G401 (cell line): ENCODE measurements around the gene COQ10B. TPM values are rescaled to one million over a fixed set of nuclear protein-coding genes. Genes with fewer than 3 reads are reported as not detected.
"Not testable (repeated sequence)": the region's sequence is repeated elsewhere in the genome, so short reads cannot be mapped to it uniquely, and the experiment has no call there.

Experiments used
- DNase-seq: peaks from one replicate; pipeline ENCODE4 v3.0.0-alpha.2; 2015; ENCODE audit warnings: low spot score
- in situ Hi-C: cut with HindIII; loops from 2 replicates; pipeline ENCODE4 v1.10.0; 2016; ENCODE audit warnings: low sequenced_read_pairs, mixed read lengths
- total RNA-seq: library from RNA; depleted of rRNA; stranded (reverse); fragments of >200 nt; shearing (Covaris generic); gene quantifications from 2 replicates; pipeline ENCODE4 v1.2.3, GENCODE V29; 2014

Gene COQ10B
- total RNA-seq, 1 experiment from 2014 or later, result 61.2 TPM

DNA sequence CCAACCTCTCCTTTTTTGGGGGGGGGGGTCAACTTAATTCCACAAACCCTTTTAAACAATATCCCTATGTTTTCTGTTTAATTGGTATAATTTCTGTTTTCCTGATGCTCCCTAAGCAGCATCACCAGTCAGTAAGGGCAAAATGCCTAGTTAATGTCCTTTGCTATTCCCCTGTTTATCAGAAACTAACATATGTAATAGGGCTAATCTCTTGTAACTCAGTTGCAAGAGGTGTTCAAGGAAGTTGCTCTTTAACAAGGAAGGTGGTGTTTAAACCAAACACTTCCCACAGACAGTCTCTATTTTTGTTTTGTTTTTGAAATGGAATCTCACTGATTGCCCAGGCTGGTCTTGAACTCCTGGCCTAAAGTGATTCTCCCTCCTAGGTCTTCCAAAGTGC lies 6.5 kb upstream of the COQ10B start:
- in situ Hi-C loops, result no loop called here
- no peak for DNase-seq

DNA sequence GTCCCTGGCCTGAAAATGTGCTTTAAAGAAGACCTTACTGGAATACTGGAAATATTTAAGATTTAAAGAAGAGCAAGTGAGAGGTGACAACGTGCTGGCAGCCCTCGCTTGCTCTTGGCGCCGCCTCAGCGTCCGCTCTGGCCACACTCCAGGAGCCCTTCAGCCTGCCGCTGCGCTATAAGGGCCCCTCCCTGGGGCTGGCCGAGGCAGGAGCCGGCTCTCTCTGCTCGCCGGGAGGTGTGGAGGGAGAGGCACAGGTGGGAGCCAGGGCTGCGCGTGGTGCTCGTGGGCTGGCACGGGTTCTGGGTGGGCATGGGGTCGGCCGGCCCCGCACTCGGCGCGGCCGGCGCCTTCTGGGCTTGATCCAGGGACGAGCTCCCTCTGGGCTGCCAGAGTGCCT lies 2.9 kb upstream of the COQ10B start:
- in situ Hi-C loops, result no loop called here
- no peak for DNase-seq

DNA sequence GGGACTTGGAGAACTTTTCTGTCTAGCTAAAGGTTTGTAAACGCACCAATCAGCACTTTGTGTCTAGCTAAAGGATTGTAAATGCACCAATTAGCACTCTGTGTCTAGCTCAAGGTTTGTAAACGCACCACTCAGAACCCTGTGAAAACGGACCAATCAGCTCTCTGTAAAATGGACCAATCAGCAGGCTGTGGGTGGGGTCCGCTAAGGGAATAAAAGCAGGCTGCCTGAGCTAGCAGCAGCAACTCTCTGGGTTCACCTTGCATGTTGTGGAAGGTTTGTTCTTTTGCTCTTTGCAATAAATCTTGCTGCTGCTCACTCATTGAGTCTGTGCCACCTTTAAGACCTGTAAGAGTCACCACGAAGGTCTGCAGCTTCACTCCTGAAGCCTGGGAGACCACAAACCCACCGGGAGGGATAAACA lies 2.4 kb upstream of the COQ10B start:
- in situ Hi-C loops, DNase-seq: not testable (repeated sequence)

DNA sequence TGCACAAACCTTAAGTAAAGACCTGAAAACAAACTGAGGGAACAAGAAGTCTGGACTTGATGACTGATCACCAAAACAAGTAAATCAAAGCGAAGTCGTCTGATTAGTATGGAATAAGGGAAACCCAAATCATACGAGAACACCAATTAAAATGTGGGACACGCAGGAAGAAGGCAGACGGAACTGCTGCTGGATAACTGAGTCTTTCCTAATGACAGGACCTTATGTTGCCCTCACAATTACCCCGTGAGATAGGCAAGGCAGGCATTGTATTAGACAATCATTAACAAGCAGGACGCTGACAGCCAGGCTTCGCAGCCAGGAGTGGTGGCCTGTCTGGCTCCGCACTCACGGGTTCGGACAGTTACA lies 614 bp upstream of the COQ10B start:
- no peak for DNase-seq
- in situ Hi-C loops, result no loop called here

DNA sequence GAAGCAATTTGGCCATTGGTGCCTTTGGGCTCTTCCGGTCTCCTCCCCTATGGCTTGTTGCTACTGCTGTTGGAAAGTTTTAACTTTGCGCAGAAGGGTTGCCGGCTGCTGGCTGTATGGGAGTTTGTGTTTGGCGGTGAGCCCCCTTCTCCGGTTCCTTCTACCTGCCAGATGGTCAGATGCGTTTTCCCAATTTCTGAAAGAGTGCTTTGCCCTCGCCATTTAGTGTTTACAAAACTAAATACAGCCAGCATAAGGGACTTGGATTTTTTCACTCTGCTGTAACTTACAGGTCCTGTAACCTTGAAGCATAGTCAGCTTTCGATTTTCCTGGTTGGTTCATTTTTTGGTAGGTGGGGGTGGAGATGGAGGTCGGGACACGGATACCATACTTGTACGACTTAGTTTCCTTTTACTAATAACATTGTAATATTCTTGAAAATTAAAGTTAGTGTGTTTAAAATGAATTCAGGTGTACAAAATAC lies 604 bp downstream of the COQ10B start:
- DNase-seq, result no peak
- in situ Hi-C loops, result no loop called here

DNA sequence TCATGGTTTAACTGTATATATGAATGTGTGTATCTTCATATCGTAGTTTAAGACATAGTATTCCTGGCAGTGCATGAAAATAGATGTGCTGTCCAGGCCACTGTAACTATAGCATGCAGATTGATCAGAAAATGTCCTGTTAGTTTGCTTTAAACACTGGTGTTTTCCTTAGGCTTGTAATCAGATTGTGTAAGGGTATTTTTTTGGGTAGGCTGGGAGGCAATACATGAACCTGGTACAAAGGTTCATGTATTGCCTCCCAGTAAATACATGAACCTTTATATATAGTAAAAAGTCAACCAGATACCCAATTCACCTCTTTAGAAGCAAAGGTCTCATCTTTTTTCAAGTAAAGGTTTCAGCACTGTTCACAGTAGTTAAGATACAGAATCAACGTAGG lies 1.6 kb downstream of the COQ10B start:
- no peak for DNase-seq
- in situ Hi-C loops, result no loop called here

DNA sequence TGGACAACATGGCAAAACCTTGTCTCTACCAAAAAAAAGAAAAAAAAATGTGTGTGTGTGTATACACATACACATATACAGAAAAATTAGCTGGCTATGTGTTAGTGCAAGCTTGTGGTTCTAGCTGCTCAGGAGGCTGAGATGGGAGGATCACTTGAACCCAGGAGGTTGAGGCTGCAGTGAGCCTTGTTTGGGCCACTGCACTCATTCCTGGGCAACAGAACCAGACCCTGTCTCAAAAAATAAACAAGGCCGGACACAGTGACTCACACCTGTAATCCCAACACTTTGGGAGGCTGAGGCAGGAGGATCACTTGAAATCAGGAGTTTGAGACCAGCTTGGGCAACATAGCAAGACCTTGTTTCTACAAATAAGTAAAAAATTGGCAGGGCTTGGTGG lies 2.1 kb downstream of the COQ10B start:
- in situ Hi-C loops, result no loop called here
- DNase-seq, result no peak

DNA sequence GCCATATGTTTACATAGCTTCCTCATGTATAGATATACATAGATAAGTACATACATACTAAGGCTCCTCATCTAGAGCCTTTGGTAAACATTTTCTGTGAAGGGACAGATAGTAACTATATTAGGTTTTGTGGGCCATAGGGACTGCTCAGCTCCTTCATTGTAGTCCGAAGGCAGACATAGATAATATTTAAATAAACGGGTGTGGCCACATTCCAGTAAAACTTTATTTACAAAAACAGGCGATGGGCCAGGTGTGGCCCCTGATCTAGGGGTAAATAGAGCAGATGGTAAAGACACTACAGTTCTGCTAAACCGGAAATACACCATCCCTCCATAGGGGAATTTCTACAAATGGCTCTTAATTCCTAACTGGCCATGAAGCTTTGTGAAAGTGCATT lies 7.3 kb downstream of the COQ10B start:
- in situ Hi-C loops, result no loop called here
- DNase-seq, result no peak

DNA sequence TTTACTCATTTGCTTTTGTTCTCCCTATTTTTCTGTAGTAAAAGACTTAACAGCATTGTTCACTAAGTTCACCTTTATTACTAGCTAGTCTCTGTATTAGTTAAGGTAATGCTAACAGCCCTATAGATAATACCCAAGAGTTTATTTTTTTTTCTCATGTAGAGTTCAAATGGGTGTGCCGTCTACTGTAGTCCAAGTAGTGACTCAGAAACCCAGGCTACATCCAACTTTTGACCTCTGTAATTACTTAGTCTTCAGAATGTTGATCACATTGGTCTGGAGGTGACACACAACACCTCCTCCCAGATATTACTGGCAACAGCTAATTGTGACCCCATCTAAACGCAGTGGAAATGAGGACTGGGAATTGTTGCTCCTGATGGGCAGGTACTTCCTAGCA lies 7.7 kb downstream of the COQ10B start:
- in situ Hi-C loops, result no loop called here
- no peak for DNase-seq

DNA sequence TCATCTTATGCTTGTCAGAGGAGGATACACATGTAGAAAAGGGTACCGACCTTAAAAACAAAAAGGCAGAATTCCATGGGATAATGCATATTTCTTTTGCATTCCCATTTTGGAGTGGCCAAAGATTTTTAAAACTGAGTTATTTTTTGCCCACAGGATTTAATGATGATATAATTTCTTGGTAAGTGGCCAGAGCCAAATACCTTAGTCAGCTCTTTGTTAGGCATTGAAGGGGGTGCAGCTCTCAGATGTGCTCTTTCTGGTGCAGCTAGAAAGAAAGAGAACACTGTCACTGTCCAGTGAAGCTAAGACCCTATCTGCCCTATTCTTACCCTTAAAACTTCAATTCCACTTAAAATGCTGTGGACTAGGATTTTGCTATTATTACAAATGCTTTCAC lies 10.8 kb downstream of the COQ10B start:
- DNase-seq, result no peak
- in situ Hi-C loops, result no loop called here

DNA sequence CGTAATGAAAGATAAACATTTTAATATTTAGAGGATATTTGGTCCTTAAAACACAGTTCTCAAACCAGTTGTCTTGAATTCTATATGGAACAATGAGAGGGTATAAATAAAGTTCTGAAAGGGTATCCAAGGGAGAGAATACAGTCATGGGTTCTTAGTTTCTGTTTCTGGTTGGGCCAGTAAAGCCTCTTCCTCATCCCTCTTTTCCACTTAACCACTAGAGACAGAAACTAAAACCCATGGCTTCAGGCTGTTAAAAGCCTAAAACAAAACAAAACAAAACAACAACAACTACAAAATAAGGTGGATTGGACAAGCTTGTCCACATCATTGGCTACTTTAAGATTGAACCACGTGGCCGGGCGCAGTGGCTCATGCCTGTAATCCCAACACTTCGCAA lies 18.8 kb downstream of the COQ10B start:
- in situ Hi-C loops, result no loop called here
- DNase-seq, result no peak

DNA sequence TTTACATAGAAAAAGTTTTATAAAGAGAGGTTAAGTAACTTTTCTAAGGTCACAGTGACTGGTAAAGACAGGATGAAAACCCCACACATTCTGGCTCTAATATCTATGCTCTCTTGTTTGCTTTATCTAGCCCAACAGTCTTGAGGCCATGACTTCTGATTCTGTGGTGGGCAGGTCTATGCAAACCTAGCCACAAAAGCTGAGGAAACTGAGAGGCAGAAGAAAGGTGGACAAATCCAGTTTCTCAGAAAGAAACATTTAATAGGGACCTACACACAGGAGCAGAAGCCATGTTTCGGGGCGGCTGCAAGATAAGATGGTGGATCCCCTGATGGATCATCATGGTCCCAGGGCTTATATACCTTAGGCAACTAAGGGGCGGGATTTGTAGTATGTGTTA lies 24.4 kb downstream of the COQ10B start:
- in situ Hi-C loops, result no loop called here
- DNase-seq, result no peak

DNA sequence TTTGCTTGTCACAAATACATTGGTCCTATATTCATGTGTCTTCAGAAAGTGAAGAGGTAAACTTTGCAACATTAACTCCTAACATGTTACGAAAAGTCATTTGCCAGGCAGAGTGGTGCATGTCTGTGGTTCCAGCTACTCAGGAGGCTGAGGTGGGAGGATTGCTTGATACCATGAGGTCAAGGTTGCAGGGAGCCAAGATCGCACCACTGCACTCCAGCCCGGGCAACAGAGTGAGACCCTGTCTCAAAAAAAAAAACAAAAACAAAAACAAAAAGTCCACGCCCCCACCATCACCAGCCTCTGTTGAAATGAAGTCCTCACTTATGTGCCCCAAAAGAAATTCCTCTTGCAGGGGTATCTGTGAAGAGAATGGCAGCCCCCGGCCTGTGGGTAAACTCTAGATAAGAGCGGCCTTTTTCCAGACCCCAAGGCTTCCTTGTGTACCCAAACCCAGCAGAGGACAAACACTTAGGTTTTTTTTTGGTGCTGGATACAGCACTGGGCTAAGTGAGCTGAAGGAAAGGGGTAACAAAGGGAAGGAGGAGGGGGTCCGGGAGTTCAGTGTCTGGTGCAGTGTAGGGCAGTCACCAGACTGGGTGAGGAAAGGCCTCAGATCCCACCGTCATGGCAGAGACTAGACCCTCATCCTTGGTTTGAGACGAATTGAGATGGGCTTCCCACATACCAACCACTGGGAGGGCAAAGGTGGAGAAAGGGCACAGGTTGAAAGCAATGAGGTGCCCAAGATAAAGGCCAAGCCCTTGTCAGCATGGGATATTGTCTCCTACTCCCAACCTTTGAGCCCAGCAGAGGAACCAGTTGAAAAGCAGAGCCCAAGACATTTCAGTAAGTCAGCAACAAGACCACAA lies 27.0 kb downstream of the COQ10B start:
- DNase-seq, result no peak
- in situ Hi-C loops, result no loop called here

DNA sequence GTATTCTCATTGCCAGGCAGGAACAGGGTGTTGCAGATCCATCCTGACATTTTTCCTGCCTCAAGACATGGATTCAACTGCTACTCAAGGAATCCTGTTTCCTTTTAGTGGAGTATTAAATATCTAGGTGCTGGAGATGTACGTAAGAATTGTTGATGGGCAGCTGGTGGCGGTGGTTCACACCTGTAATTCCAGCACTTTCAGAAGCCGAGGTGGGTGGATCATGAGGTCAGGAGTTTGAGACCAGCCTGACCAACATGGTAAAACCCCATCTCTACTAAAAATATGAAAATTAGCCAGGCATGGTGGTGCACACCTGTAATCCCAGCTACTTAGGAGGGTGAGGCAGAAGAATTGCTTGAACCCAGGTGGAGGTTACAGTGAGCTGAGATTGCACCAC lies 30.9 kb downstream of the COQ10B start:
- in situ Hi-C loops, result not testable (repeated sequence)

DNA sequence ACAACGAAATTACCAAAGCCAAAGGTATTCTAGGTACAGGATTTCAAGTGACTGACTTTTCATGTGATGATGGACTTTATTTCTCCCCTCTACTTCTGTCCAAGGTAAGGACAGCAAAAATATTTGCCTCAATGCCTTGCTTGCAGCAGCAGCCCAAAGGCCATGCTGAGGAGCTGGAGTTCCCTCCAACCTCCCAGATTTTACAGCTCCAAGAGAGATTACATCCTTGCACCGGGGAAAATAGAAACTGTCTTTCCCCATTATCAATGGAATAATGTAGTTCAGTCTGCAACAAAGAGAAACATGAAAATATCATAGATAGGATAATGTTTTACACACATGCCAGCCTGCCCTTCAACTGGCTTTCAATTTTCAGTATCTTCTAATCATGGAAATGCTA lies 32.8 kb downstream of the COQ10B start:
- no peak for DNase-seq
- in situ Hi-C loops, result no loop called here

More for the DNA sequence above, 30.9 kb downstream of the COQ10B start:
- not testable (repeated sequence) for DNase-seq

DNA sequence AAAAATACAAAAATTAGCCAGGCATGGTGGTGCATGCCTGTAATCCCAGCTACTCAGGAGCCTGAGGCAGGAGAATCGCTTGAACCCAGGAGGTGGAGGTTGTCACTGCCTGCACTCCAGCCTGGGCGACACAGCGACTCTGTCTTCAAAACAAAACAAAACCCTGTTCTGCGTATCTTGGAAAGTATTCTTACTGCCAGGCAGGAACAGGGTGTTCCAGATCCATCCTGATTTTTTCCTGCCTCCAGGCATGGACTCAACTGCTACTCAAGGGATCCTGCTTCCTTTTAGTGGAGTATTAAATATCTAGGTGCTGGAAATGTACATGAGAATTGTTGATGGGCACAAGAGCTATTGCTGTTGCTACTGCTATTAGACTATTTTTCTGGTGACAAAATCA lies 34.0 kb downstream of the COQ10B start:
- no peak for DNase-seq
- in situ Hi-C loops, result no loop called here

DNA sequence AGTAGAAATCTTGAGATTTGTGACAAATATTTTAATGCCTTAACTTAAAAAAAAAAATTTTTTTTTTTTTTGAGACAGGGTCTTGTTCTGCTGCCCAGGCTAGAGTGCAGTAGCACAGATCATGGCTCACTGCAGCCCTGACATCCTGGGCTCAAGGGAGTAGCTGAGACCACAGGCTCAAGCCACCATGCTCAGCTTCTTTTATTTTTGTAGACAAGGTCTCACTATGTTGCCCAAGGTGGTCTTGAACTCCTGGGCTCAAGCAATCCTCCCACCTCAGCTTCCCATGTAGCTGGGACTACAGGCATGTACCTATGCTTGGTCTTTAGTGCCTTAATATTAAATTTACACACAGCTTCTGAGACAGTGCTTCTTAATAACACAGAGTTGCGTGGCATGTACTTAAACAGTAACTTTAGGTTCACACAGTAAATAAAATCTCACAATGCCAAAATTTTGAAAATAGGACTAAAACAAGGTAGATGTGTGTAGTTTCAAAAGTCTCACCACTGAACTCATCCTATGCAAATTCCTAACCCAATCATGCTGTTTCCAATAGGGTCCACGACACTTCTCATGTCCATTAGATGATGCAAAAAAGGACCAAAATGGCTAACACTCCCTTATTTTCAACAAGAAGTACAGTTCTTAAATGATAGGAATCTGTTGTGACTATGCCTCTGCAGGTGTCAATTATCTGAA lies 42.2 kb downstream of the COQ10B start:
- in situ Hi-C loops, result no loop called here
- DNase-seq, result no peak

DNA sequence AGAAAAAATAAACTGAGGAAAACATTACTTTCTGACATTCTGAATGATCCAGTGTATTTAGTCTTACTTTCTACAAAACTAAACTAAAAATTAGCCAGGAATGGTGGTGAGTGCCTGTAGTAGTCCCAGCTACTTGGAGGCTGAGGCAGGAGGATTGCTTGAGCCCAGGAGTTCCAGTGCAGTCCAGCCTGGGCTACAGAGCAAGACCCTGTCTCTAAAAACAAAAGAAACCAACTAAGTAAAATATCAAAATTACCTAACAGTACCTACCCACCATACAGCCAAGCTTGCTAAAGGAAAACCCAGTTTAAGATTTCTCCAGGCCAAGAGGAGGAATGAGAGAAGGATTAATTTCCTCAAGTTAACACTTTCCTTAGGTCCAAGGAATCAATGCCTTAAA lies 43.3 kb downstream of the COQ10B start:
- in situ Hi-C loops, result no loop called here
- DNase-seq, result no peak

DNA sequence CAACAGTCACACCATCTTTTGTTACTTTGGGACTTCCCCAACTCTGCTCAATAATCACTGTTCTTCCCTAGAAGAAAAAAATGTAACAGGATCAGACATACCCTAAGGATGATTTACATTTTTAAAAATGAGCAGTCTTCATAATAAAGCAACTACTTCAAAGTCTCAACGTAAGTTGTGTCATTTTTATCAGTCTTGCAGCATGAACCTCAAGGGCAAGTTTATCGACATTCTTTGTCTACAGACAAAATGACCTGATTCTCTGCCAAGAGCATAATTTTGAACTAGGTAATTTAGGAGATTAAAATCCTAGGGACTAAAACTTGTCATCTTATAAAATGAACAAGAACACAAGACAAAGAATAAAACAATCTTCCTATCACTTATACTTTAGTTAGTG lies 44.0 kb downstream of the COQ10B start:
- in situ Hi-C loops, result no loop called here
- DNase-seq, result no peak

DNA sequence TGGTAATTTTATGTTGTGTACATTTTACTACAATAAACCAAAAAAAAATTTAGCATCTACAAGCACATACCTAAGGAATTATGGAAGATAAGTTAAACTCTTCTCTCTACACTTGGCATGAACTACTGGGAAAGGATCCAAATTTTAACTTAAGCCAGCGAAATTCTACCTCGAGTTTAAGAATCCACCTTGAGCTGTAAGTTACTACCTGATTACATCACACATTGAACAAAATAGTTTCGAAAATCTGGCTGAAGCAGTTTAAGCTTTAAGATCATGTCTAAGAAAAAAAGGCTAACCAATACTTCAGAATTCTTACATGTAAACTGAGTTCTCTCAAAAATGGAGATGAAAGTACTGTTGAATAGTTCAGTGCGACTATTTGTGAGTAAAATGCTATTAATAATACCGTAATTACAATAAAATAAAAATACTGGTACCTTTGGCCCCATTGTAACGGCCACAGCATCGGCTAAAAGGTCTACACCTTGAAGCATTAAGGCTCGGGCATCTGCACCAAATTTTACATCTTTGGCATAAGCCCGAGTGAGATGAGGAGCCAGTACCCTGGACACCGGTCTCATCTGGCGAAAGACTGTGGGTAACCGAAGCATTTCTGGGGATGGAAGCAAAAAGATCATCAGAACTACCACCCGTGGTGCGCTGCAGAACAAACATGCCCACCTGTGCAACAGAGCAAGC lies 45.0 kb downstream of the COQ10B start:
- DNase-seq, result peak; percentile 34
- in situ Hi-C loops, result no loop called here
